Fibroblast of skin of left biceps (primary cell): ENCODE measurements around the gene HCAR3.
"Not testable (repeated sequence)": the region's sequence is repeated elsewhere in the genome, so short reads cannot be mapped to it uniquely, and the experiment has no call there.

Source experiments
- DNase-seq, 2 experiments: peaks; one replicate each; pipeline ENCODE4 v3.0.0-alpha.2; 2013; ENCODE audit warnings: low read depth in 2 of 2

The HCAR3 gene

DNA sequence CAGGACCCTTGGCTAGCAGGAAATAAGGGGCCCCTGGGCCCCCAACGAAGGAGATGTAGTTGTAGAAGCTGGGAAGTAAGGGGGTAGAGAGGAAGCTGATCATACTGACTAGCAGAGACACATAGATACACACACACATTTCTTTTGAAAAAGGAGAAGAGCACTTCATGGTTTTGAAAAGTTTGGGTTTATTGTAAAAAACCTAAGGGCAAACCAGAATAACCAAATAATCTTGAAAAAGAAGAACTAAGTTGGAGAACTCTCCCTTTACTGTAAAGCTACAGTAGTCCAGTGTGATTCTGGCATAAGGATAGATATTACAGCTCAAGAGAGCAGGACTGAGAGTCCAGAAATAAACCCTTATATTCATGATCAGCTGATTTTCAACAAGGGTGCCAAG is 5.8 kb upstream of the HCAR3 start:
- no peak for DNase-seq

DNA sequence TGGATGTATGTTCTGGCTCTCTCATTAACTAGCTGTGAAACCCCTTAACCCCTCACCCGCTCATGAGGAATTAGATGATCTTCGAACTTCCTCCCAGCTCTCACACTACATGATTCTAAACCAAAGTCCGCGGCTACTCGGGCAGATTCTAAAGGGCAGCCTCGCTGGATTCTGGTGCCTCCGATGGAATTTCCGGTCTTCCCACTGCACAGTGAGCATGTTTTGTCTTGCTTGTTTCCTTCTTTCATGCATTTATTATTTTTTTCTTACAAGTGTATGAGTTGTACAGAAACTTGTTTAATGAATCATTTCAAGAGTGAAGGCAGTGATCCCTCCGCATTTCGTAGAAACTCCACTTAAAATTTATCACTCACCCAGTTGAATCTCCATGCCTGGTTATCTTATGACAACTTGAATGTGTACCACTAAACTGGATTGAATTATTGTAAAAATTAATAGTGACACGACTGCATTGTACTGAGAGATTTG is 4.5 kb upstream of the HCAR3 start:
- no peak for DNase-seq

DNA sequence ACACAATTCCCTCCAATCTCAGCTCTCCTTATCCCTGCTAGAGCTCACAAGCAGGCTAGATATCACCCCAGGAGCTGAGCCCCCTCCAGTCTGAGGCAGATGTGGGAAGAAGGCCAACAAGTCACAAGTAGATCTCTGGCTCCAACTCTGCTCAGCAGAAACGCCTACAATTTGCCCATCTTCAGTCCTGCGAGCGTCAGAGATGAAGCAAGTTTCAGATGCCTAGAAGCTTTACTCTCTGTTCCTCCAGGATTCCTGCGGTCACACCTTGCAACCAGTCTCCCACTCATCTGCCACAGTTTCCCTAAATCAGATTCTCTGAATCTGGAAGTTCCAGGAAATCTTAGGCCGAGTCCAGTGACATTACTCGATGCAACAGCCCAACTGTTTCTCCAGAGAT is 1.4 kb downstream of the HCAR3 start:
- DNase-seq, result not testable (repeated sequence)

DNA sequence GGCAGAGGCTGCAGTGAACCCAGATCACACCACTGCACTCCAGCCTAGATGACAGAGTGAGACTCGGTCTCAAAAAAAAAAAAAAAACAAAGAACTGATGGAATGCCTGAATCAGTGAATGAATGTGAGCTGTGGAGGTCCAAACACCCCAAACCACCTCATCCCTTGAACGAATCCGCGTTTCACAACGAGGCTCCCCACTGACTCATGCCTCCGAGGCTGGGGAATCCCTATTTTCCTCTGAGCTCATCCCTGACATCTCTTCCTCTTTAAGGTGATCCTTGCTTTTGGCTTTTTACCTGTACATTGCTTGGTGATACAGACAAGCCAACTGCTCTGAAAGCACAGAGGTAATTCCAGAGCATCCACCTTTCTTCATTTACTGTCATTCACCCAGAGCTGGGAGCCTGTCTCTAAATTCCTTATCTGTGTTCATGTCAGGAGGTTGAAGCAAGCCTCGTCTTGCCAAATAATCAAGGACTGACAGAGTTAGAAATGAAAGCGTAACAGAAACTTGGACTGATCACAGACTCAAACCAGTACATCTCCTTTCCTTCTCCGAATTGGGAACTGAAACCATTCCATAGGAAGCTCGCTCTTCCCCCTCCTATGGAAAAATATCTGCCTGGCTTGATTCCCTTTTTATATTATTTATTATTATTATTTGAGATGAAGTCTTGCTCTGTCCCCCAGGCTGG is 3.0 kb downstream of the HCAR3 start:
- DNase-seq, result not testable (repeated sequence)

DNA sequence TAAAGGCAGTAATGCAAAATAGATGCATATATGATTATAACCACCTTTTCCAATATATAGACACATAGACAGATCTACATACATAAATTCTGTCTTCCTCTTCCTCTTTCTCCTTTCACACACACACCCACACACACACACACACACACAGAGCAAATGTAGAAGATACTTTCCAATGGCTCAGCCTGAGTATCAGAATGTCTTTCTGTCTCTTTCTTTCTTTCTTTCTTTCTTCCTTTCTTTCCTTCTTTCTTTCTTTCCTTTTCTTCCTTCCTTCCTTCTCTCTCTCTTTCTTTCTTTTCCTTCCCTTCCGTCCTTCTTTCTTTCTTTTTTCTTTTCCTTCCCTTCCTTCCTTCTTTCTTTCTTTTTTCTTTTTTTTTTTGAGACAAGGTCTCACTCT is 5.3 kb downstream of the HCAR3 start:
- not testable (repeated sequence) for DNase-seq

DNA sequence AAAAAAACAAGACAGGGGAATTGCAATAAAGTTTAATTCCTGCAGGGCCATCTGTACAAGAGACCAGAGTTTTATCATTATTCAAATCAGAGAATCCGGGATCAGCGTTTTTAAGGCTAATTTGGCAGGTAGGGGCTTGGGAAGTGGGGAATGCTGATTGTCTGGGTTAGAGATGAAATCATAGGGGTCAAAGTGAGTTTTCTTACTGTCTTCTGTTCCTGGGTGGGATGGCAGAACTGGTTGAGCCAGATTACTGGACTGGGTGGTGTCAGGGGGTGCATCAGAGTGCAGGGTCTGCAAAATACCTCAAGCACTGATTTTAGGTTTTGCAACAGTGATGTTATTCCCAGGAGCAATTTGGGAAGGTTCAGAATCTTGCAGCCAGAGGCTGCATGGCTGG is 6.3 kb downstream of the HCAR3 start:
- DNase-seq, result not testable (repeated sequence)

DNA sequence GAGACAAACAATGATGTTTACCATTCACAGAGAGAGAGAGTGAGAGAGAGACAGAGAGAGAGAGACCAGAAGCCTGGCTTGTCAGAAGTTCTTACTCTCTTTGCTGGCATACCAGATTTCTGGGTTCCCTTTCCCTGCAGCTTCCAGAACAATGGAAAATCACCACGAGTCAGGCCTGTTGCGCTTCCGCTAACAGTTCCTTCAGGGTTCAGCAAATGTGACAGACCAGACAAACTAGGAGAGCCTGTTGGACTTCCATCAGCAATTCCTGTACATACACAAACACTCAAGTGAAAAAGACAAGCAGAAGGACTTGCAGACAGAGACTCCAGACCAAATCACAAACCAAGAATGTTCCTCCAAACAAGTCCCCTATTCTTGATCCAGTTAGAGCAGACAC is 7.3 kb downstream of the HCAR3 start:
- not testable (repeated sequence) for DNase-seq

DNA sequence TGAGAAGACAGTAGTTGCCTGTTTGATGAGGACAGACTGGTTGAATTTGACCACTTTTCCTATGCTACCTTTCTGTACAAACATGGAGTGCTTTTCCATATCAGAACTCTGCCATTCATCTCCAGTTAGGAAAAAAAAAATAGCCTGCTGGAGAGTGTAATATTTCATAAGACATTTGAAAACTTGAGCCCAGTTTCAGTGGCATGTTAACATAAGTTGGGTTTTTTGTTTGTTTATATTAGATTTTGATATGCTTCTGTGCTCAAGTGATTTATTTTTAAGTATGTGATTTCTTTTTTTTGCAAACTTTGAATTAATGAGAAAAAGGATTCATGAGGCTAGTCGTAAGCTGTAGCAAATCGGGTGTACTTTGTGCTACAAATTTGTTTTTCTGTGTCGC is 12.8 kb downstream of the HCAR3 start:
- not testable (repeated sequence) for DNase-seq

DNA sequence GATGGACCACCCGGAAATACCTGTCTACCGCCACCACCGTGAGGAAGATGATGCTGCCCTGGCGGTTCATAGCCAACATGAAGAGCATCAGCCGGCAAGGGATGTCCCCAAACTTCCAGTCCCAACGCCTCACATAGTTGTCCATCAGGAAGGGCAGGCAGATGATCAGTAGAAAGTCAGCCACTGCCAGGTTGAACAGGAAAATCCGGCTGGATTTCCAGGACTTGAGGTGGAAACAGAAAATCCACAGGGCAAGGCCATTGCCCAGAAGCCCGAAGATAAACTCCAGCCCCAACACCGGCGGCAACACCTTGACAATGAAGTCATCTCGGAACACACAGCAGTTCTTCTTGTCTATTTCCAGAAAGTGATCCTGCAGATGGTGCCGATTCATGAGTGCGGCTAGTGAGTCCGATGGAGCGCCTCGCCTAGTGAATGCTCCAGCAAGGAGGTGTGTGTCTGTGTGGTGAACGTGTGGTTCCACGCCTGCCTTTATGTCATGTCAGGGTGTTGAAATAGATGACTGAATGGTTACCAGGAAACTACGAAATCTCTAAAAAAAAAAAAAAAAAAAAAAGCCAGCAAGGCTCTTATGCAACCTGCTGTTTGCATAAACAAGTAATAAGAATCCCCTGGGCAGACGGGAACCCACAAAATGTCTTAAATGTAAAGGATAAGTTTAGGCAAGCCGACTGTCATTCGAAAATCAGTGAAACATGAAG is 13.6 kb downstream of the HCAR3 start, which contains the start of gene HCAR2:
Gene HCAR2 (minus strand): TSS at position 468 of the 722 bp plus-strand sequence. CDS start 74 bp downstream, at position 394.
- DNase-seq, result not testable (repeated sequence)

DNA sequence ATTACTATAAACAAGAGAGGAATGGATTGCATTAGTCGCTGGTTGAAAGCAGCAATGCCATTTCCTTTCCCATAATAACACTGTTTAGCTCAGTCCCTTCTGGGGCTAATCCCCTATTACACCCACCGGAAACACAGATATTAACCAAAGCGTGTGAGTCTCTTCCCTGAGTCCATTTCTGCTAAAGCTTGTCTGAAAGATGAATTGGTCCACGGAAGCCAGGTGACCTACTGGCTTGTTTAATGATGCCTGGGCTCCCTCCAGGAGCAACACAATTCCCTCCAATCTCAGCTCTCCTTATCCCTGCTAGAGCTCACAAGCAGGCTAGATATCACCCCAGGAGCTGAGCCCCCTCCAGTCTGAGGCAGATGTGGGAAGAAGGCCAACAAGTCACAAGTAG is 15.1 kb downstream of the HCAR3 start:
- DNase-seq, result not testable (repeated sequence)

DNA sequence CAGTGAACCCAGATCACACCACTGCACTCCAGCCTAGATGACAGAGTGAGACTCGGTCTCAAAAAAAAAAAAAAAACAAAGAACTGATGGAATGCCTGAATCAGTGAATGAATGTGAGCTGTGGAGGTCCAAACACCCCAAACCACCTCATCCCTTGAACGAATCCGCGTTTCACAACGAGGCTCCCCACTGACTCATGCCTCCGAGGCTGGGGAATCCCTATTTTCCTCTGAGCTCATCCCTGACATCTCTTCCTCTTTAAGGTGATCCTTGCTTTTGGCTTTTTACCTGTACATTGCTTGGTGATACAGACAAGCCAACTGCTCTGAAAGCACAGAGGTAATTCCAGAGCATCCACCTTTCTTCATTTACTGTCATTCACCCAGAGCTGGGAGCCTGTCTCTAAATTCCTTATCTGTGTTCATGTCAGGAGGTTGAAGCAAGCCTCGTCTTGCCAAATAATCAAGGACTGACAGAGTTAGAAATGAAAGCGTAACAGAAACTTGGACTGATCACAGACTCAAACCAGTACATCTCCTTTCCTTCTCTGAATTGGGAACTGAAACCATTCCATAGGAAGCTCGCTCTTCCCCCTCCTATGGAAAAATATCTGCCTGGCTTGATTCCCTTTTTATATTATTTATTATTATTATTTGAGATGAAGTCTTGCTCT is 16.4 kb downstream of the HCAR3 start:
- DNase-seq, result not testable (repeated sequence)

DNA sequence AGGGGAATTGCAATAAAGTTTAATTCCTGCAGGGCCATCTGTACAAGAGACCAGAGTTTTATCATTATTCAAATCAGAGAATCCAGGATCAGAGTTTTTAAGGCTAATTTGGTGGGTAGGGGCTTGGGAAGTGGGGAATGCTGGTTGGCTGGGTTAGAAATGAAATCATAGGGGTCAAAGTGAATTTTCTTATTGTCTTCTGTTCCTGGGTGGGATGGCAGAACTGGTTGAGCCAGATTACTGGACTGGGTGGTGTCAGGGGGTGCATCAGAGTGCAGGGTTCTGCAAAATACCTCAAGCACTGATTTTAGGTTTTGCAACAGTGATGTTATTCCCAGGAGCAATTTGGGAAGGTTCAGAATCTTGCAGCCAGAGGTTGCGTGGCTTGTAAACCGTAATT is 19.7 kb downstream of the HCAR3 start:
- not testable (repeated sequence) for DNase-seq

DNA sequence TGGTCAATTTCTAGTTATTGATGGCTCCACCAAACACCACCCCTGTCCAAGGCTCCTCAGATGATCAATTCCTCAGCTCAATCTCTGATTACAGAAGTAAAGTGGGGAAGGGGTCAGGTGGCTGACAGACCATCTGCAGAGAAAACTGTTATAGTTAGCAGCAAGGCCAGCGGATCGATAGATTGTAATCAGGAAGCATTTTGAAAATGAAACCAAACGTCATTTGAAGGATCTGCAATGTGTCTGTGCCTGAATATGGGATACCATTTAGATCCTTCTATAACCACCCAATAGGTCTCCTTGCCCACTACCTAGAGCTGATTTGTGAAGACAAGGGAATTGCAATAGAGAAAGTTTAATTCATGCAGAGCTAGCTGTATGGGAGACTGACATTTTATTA is 25.0 kb downstream of the HCAR3 start:
- DNase-seq, result no peak

DNA sequence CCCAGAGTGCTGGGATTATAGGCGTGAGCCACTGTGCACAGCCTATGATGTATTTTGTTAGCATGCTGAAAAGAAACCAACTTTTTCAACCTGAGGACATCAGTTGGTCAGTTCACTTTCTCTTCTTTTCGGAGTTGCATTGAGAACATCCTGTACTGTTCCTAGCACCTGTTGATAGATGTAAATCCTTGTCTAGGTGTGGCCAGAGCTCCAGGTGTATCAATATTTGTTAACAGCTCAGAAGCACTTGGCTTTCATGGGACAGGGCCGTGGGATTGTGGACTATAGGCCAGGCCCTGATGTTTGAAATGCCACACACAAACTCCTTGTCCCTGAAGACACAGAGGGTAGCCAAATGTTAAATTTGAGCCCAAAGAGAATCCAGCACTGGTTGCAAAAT is 28.3 kb downstream of the HCAR3 start:
- no peak for DNase-seq

DNA sequence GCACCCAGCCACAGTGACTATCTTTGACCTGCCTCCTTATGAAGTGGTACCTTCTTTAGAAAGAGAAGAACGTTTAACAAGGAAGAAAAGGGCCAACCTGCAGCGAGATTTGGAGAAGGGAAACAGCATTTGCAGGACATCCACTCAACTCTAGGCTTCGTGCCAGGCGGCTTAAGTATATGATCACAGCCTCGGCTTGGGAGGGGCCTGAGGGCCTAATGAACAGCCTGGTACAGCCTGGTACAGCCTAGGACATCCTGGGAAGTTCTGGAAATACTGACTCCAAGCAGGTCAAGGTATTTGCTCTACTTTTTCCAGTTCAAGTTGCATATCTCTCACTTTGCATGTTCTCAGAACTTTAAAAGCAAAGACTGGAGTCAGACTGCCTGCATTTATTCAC is 29.5 kb downstream of the HCAR3 start:
- no peak for DNase-seq

DNA sequence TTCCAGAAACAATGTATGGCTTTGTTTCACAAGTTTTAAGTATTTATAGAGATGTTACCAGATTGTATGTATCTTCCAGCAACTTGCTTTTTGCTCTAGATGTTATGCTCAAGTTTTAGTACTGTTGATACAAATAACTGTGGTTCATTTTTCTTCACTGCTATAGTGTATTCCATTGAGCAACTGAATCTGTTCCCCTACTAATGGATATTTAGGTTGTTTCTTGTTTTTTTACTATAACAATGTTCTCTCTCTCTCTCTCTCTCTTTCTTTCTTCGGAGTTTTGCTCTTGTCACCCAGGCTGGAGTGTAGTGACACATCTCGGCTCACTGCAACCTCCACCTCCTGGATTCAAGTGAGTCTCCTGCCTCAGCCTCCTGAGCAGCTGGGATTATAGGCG is 30.1 kb downstream of the HCAR3 start:
- DNase-seq, result no peak

DNA sequence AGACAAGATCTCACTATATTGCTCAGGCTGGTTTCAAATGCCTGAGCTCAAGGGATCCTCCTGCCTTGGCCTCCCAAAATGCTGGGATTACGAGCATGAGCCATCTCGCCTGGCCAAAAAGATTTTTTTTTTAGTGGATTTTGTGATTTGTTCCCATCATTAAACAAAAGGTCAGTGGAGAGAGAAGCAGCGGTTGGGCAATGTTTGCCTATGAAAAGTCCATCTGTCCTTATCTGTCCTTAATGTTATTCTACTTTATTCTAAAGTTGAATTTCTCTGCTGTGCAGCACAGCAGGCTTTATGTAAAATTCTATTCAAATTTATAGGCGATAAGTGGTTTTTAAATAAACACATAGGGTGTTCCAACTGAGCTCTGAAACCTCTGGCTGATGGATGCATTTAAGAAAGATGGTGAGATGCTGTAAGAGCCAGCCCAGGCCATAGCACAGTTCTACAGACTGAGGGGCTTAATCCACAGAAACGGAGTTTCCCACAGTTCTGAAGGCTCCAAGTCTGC is 32.3 kb downstream of the HCAR3 start:
- DNase-seq, result no peak

DNA sequence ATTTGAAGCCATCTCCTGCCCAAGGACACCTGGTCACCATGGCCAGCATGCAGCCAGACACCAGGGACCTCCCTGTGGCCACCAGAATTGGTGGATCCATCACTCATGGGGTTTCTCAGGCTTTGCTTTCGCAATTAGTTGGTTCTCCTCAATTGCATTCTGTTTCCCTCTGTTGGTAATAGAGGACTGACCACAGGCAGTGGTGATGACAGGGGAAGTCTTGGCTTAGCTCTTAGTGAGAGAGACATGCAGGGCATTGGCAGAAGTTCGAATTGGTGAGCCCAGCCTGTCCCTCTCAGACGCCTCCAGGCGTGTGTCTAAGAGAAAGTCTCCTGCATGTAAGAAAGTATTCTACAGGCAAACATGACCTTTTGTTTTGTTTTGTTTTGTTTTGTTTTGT is 34.8 kb downstream of the HCAR3 start:
- DNase-seq, result no peak

DNA sequence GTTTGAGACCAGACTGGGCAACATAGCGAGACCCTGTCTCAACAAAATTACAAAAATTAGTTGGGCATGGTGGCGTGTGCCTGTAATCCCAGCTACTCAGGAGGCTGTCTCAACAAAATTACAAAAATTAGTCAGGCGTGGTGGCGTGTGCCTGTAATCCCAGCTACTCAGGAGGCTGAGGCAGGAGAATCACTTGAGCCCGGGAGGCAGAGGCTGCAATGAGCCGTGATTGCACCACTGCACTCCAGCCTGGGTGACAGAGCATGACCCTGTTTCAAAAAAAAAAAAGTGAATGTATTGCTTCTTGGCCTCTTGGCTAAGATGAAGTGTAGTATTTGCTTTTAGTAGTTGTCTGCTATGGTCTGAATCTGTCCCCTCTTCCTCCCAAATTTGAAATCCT is 35.6 kb downstream of the HCAR3 start:
- not testable (repeated sequence) for DNase-seq

DNA sequence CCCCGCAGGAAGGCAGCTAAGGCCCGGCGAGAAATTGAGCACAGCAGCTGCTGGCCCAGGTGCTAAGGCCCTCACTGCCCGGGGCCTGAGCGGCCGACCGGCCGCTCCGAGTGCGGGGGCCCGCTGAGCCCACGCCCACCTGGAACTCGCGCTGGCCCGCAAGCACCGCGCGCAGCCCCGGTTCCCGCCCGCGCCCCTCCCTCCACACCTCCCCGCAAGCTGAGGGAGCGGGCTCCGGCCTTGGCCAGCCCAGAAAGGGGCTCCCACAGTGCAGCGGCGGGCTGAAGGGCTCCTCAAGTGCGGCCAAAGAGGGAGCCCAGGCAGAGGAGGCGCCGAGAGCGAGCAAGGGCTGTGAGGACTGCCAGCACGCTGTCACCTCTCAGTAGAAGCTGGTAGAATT is 39.8 kb downstream of the HCAR3 start:
- DNase-seq, result not testable (repeated sequence)

DNA sequence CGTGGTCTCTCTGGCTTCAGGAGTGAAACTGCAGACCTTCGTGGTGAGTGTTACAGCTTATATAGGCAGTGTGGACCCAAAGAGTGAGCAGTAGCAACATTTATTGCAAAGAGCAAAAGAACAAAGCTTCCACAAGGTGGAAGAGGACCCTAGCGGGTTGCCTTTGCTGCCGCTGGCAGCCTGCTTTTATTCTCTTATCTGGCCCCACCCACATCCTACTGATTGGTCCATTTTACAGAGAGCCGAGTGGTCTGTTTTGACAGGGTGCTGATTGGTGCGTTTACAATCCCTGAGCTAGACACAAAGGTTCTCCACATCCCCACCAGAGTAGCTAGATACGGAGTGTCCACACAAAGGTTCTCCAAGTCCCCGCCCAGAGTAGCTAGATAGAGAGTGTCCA is 40.6 kb downstream of the HCAR3 start:
- DNase-seq, result not testable (repeated sequence)

DNA sequence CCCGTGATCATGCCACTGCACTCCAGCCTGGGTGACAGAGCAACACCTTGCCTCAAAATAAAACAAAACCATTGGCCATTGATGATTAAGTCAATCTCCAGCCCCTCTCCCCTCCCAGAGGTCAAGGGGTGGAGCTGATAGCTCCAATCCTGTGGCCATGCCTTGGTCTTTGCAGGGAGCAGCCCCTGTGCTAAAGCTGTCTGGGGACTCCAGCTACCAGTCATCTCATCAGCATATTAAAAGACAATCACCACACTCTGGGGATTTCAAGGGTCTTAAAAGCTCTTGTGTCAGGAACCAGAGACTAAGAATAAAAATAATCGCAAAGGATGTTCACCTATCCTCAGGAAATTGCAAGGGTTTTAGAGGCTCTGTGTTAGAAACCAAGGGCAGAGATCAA is 44.1 kb downstream of the HCAR3 start:
- no peak for DNase-seq
